Heart left ventricle (tissue), 16 donors: ENCODE measurements around the gene ACTA2. TPM values are rescaled to one million over a fixed set of nuclear protein-coding genes. Genes with fewer than 3 reads are reported as not detected.

Experiments used
- ATAC-seq, 4 donors: fragments of 200-7000 bp; cut with Tn5 transposase; one replicate each; pipeline ENCODE4 v1.9.1; 2020 to 2022; ENCODE audit warnings: moderate library complexity in 4 of 4, mild to moderate bottlenecking in 3 of 4, moderate number of reproducible peaks in 1 of 4
- DNase-seq, 5 donors: peaks; one replicate each; pipeline ENCODE4 v3.0.0-alpha.2; 2020
- H3K27ac ChIP-seq, 12 donors: fragments of 200-600 bp; sonication (generic) in 4 of 12; one replicate each; pipeline versions ENCODE4 v1.5.0 to v1.8.0; 2016 to 2022; ENCODE audit warnings: mild to moderate bottlenecking in 2 of 12
- H3K27me3 ChIP-seq, 9 donors: fragments of 200-600 bp; sonication (generic) in 2 of 9; one replicate each; pipeline versions ENCODE4 v1.5.1 to v1.8.0; 2016 to 2022; ENCODE audit warnings: mild to moderate bottlenecking in 3 of 9
- H3K36me3 ChIP-seq, 9 donors: fragments of 200-600 bp; sonication (generic) in 2 of 9; one replicate each; pipeline versions ENCODE4 v1.5.0 to v1.8.0; 2018 to 2022; ENCODE audit warnings: mild to moderate bottlenecking in 2 of 9
- H3K4me1 ChIP-seq, 12 donors: fragments of 200-600 bp; sonication (generic) in 4 of 12; one replicate each; pipeline versions ENCODE4 v1.5.0 to v1.8.0; 2016 to 2022; ENCODE audit warnings: mild to moderate bottlenecking in 3 of 12
- H3K4me3 ChIP-seq, 12 donors: fragments of 200-600 bp; sonication (generic) in 4 of 12; one replicate each; pipeline versions ENCODE4 v1.5.0 to v1.8.0; 2017 to 2022; ENCODE audit warnings: mild to moderate bottlenecking in 9 of 12, moderate library complexity in 4 of 12
- H3K9me3 ChIP-seq, 12 donors: fragments of 200-600 bp; sonication (generic) in 4 of 12; one replicate each; pipeline versions ENCODE4 v1.5.0 to v1.8.0; 2016 to 2022; ENCODE audit warnings: mild to moderate bottlenecking in 1 of 12
- POLR2A ChIP-seq, 2 donors: fragments of 450-650 bp; IDR thresholded peaks; one replicate each; pipeline ENCODE4 v1.6.1; 2017; ENCODE audit warnings: antibody characterized with exemption in 2 of 2, mild to moderate bottlenecking in 2 of 2, moderate library complexity in 2 of 2
- WGBS, 4 donors: extraction: QIAGEN DNeasy Blood & Tissue Kit in 2 of 4; methylation state at CpG; one replicate each; pipeline versions ENCODE4 v1.1.5 to v1.1.7; 2013 to 2018; 5-methylcytosine and 5-hydroxymethylcytosine counted together
- intact Hi-C, 10 donors: fragments of 100-400 bp; cut with DNase I; formaldehyde crosslinking; loops; one replicate each; pipeline versions ENCODE4 v1.11.1 to v1.14.2; 2022
- polyA plus RNA-seq, 2 donors: library from polyadenylated mRNA; stranded (reverse); fragments of 200-250 nt; gene quantifications; one replicate each; pipeline ENCODE4 v1.2.3, GENCODE V29; 2013
- total RNA-seq, 9 donors: library from RNA; depleted of rRNA in 2 of 9; stranded (reverse); fragments of >200 nt in 2 of 9; fragmentation: NEBNext Ultra II Directional in 3 of 9; extraction: Animal tissue kit (Norgen Biotek cat#: 25700) in 3 of 9; gene quantifications; one replicate each; pipeline versions ENCODE4 v1.1.0 to v1.2.4, GENCODE V29; 2016 to 2023
- TF ChIP-seq, protein P1 (sequence below), 12 donors: fragments of 200-600 bp; sonication (generic) in 4 of 12; IDR thresholded peaks; one replicate each; pipeline versions ENCODE4 v1.5.0 to v1.8.0; 2018 to 2022; ENCODE audit warnings: antibody characterized with exemption in 12 of 12, mild to moderate bottlenecking in 5 of 12
- donor health status: ischemic (EF 13 %, LVEDD 7.1; RV severe dilation, severe dysfunction).
- donor health status: healthy with polysubstance abuse.
- donor health status: DM: no; HTN: yes; CAD: no.
- donor health status: DM: no; HTN: no; CAD: no.
- donor health status: ischemic (EF 25% LVEDD 6.9; RV normal size, moderate dysfunction).
- donor health status: ischemic (EF 25% LVEDD 5.7; RV mildly dilated, moderate dysfunction).
- donor health status: healthy.
- donor health status: DM: yes; HTN: yes; CAD: no.
- donor health status: ischemic (EF 35%, LVEDD 5.7; RV mildly dilated, moderate dysfunction).
- donor health status: nonischemic (EF 11% LVEDD 7.7; RV severe dilation, severe dysfunction).
- donor health status: DM: yes; HTN: yes; CAD: no.
- donor health status: PGD.
- donor health status: ischemic (EF 29% LVEDD 5.4; RV normal size, mild dysfunction).
- donor health status: nonischemic (EF 23%, LVEDD 6.1; RV moderate dilation, normal function).

Gene ACTA2
- total and polyA plus RNA-seq, 11 donors: 70.9 to 244 (median 110) TPM

DNA sequence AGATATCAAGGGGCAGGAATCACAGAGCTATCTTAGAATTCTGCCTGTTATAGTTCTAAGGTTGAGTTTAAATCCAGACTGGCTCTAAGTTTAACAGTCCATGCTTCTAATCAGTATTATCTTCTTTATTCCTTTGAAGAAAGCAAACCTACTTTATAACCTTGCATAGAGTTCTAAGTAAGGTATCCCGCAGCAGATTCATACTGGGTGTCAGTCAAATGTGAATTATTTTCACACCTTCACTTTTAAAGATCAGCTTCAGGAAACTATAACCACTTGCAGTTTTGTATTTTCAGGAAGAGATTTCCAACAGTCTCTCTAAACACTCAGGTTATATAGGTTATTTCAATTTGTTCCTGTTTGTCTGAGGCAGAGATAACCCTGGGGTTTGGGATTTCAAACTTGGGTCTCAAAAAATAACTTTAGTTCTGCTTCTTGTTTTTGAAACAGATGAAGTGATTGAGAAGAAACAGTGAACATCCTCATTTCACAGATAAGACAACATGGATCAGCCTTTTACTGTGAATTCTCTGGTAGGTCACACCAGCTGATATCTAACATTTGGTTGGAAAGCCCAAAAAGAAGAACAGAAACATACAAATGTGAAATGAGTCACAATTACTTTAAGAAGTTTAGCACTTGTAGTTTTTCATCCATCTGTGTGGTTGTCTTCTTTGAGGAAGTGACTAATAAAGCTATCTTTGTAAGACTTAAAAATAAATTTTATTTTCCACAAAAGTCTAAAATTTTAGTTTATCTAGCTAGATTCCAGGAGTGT lies 51.2 kb downstream of the ACTA2 start:
- 91 to 96% (median 93%) methylated on average over 1 of the region's 1 CpG for WGBS, 4 donors
- Histone ChIP-seq H3K9me3 (no peaks in the 10 kb centered on the region), H3K36me3 (peaks cover 0 to 45% (median 35%) of the 10 kb centered on the region in 9 donors), H3K27me3 (no peaks in the 10 kb centered on the region), H3K4me3 (no peak overlapping the region), H3K4me1 (peaks cover 0 to 46% (median 7%) of the 10 kb centered on the region in 12 donors), H3K27ac (peak overlapping the region in 4 of 12 donors; percentile 14 to 70 (median 26))
- no peak for DNase-seq
- TF ChIP-seq, protein P1, sequence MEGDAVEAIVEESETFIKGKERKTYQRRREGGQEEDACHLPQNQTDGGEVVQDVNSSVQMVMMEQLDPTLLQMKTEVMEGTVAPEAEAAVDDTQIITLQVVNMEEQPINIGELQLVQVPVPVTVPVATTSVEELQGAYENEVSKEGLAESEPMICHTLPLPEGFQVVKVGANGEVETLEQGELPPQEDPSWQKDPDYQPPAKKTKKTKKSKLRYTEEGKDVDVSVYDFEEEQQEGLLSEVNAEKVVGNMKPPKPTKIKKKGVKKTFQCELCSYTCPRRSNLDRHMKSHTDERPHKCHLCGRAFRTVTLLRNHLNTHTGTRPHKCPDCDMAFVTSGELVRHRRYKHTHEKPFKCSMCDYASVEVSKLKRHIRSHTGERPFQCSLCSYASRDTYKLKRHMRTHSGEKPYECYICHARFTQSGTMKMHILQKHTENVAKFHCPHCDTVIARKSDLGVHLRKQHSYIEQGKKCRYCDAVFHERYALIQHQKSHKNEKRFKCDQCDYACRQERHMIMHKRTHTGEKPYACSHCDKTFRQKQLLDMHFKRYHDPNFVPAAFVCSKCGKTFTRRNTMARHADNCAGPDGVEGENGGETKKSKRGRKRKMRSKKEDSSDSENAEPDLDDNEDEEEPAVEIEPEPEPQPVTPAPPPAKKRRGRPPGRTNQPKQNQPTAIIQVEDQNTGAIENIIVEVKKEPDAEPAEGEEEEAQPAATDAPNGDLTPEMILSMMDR (IDR thresholded peaks at IDR 0.05): no peak
- intact Hi-C loops: no loop called here
- peak in 1 of 4 donors; percentile 22 for ATAC-seq

DNA sequence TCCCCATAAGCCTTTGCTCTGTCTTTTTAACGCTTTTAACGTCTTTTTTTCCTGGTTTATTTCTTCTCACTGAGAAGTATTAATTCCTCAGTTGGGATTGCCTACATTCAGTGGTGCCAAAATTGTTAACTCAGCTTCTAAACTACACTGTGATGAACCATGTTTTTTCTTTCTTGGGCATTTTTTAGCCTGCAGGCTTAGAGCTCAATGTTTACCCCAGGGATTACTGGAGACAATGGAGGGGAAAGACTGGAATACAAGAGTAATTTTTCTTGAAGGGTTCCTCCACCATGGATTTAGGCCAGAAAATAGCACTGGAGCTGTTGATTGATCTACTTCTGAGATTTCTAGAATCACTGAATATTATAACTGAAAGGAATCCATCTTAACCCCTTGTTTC lies 52.7 kb downstream of the ACTA2 start:
- WGBS, 4 donors: 76 to 83% (median 82%) methylated on average over 2 of the region's 2 CpGs
- intact Hi-C loops: no loop called here

DNA sequence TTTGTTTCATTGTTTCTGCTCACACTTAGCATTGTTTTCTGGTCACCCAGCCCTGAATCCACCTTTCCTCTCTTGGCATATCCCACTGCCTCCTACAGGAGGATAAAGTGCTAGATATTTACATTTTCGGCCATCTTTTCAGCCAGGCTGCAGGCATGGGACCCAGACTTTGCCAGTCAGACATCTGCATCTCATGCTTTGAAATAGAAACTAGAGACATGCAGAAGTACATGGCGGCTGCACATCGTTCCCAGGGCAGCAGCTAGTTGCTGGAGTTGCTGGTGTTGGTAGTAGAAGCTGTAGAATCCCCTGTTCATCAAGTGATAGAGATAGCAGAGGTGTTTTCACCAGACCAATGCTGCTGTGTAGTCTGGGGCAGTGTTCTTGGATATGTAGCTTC lies 53.8 kb downstream of the ACTA2 start:
- Histone ChIP-seq H3K27me3 (no peaks in the 10 kb centered on the region), H3K27ac (no peak overlapping the region), H3K9me3 (no peaks in the 10 kb centered on the region), H3K36me3 (peaks cover 0 to 19% (median 11%) of the 10 kb centered on the region in 9 donors), H3K4me1 (peaks cover 0 to 57% (median 7%) of the 10 kb centered on the region in 12 donors), H3K4me3 (no peak overlapping the region)
- intact Hi-C loops: no loop called here
- 94 to 95% (median 94%) methylated on average over 3 of the region's 3 CpGs for WGBS, 4 donors
- no peak for ATAC-seq
- no peak for DNase-seq
- no peak for TF ChIP-seq POLR2A (IDR thresholded peaks at IDR 0.05)
- TF ChIP-seq, protein P1 (IDR thresholded peaks at IDR 0.05): no peak

More for the DNA sequence above, 52.7 kb downstream of the ACTA2 start:
- H3K4me1 ChIP-seq: peaks cover 0 to 50% (median 7%) of the 10 kb centered on the region in 12 donors
- H3K27ac ChIP-seq: no peak overlapping the region
- H3K4me3 ChIP-seq: no peak overlapping the region
- TF ChIP-seq, protein P1 (IDR thresholded peaks at IDR 0.05): no peak
- no peak for TF ChIP-seq POLR2A (IDR thresholded peaks at IDR 0.05)
- ATAC-seq (no peak), DNase-seq (no peak)
- no peaks in the 10 kb centered on the region for H3K27me3 ChIP-seq
- H3K36me3 ChIP-seq: peaks cover 0 to 30% (median 23%) of the 10 kb centered on the region in 9 donors
- no peaks in the 10 kb centered on the region for H3K9me3 ChIP-seq

DNA sequence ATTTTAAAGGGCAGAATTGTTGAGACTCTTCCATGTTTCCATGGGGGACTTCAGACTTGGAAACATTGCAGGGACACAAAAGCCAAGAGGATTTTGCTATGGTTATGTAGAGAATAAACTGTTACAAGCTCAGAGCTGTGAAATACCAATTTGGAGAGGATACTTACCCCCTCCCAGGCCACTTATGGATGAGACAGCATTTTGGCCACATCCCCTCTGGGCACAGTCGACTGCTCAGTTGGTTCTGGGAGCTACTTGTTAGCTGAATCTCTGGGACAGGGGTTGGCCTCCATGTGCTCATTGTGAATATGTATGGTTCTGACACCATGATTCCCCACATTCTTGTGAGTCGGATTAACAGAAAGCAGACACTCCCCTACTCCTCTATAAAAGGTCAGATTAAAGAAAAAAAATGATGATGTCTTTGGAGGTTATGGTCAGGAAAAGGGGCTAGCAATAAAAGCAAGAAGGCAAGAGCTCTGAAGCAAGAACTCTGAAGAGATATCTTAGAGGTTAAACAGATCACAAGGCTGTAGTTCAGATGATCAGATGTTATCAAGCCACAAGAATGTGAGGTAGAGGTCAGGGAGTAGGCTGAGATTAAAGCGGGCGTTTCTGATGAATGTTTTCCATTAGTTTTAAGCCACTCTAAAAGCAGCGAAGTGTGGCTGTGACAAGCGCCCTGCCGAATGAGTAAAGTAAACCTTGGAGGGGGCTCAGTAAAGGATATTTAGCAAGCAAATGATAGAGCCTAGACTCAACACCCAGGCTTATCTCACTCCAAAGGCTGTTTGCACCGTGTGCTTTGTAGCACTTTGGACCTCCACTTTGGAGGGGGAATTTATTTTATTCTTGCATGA lies 55.3 kb downstream of the ACTA2 start:
- peaks cover 0 to 56% (median 7%) of the 10 kb centered on the region in 12 donors for H3K4me1 ChIP-seq
- DNase-seq (no peak), ATAC-seq (peak in 2 of 4 donors; percentile 19 to 26)
- H3K27ac ChIP-seq: peak overlapping the region in 10 of 12 donors; percentile 12 to 63 (median 35)
- no peaks in the 10 kb centered on the region for H3K27me3 ChIP-seq
- WGBS, 4 donors: 67 to 75% (median 72%) methylated on average over 8 of the region's 8 CpGs
- TF ChIP-seq, protein P1 (IDR thresholded peaks at IDR 0.05): no peak
- no peak for TF ChIP-seq POLR2A (IDR thresholded peaks at IDR 0.05)
- intact Hi-C loops: no loop called here
- no peak overlapping the region for H3K4me3 ChIP-seq
- no peaks in the 10 kb centered on the region for H3K9me3 ChIP-seq
- peaks cover 0 to 4% (median 0%) of the 10 kb centered on the region in 9 donors for H3K36me3 ChIP-seq
